HG02943 (cell line): Measurements from ENCODE around the gene PDE1C.
"Not testable (repeated sequence)": the region's sequence is repeated elsewhere in the genome, so short reads cannot be mapped to it uniquely, and the experiment has no call there.

Experiments used
- ATAC-seq: cut with Tn5 transposase; IDR thresholded peaks from one replicate; pipeline ENCODE4 v1.9.1; 2021; ENCODE audit warnings: mild to moderate bottlenecking, low read depth, moderate library complexity; ENCODE audit not compliant: unreplicated experiment

PDE1C gene

GRCh38 chr7:32076802-32077201, 6.6 kb upstream of the PDE1C start:
- not testable (repeated sequence) for ATAC-seq

- no peak for ATAC-seq
Observed at GRCh38 chr7:32075612-32076011, 5.4 kb upstream of the PDE1C start.

GRCh38 chr7:32074787-32075585, 4.8 kb upstream of the PDE1C start:
- ATAC-seq, result no peak

- no peak for ATAC-seq
Observed at GRCh38 chr7:32073533-32073932, 3.3 kb upstream of the PDE1C start.

GRCh38 chr7:32072397-32072796, 2.2 kb upstream of the PDE1C start:
- no peak for ATAC-seq

GRCh38 chr7:32071466-32072091, 1.4 kb upstream of the PDE1C start:
- ATAC-seq, result no peak

- ATAC-seq, result no peak
Observed at GRCh38 chr7:32070051-32070405, 179 bp downstream of the PDE1C start.

- ATAC-seq, result no peak
Observed at GRCh38 chr7:32069116-32069650, 1.0 kb downstream of the PDE1C start.

GRCh38 chr7:32068411-32069101, 1.7 kb downstream of the PDE1C start:
- ATAC-seq, result no peak

- ATAC-seq, result no peak
Observed at GRCh38 chr7:32066441-32066840, 3.8 kb downstream of the PDE1C start.

GRCh38 chr7:32063614-32064013, 6.6 kb downstream of the PDE1C start:
- ATAC-seq, result no peak

GRCh38 chr7:32062150-32062549, 8.1 kb downstream of the PDE1C start:
- no peak for ATAC-seq

GRCh38 chr7:32061346-32061745, 8.9 kb downstream of the PDE1C start:
- ATAC-seq, result no peak

GRCh38 chr7:32059289-32060011, 10.8 kb downstream of the PDE1C start:
- ATAC-seq, result no peak

- no peak for ATAC-seq
Observed at GRCh38 chr7:32058002-32058401, 12.2 kb downstream of the PDE1C start.

- ATAC-seq, result no peak
Observed at GRCh38 chr7:32056767-32057166, 13.4 kb downstream of the PDE1C start.

GRCh38 chr7:32053204-32053603, 17.0 kb downstream of the PDE1C start:
- ATAC-seq, result no peak

GRCh38 chr7:32051128-32051527, 19.1 kb downstream of the PDE1C start:
- ATAC-seq, result no peak

- ATAC-seq, result no peak
Observed at GRCh38 chr7:32049599-32049998, 20.6 kb downstream of the PDE1C start.

GRCh38 chr7:32048970-32049491, 21.2 kb downstream of the PDE1C start:
- no peak for ATAC-seq
